HEK293T (cell line): Measurements from ENCODE around the gene CPLX4.

Experiments used
- CTCF ChIA-PET: fragments of 350-600 bp; formaldehyde crosslinking; extraction: SDS; loops from one replicate; lab custom pipeline; 2021; ENCODE audit warnings: antibody characterized with exemption, inconsistent platforms; lab: Yijun Ruan, JAX
- POLR2A ChIA-PET: fragments of 350-600 bp; formaldehyde crosslinking; extraction: SDS; loops from one replicate; lab custom pipeline; 2020; ENCODE audit warnings: antibody characterized with exemption, inconsistent platforms; lab: Yijun Ruan, JAX
- DNase-seq: peaks from one replicate; pipeline ENCODE4 v3.0.0; 2012; ENCODE audit warnings: mixed read lengths; ENCODE audit errors: extremely low spot score
- ARNT ChIP-seq: fragments of 450-650 bp; IDR thresholded peaks from 2 replicates; pipeline ENCODE4 v1.6.1; 2017; ENCODE audit warnings: mild to moderate bottlenecking
- BHLHE40 ChIP-seq: fragments of 450-650 bp; IDR thresholded peaks from 2 replicates; pipeline ENCODE4 v1.6.1; 2016; ENCODE audit warnings: mild to moderate bottlenecking, moderate library complexity, borderline replicate concordance
- CTBP1 ChIP-seq: fragments of 450-650 bp; IDR thresholded peaks from 2 replicates; pipeline ENCODE4 v1.6.1; 2016; ENCODE audit warnings: borderline replicate concordance
- ELF4 ChIP-seq: fragments of 450-650 bp; IDR thresholded peaks from 2 replicates; pipeline ENCODE4 v1.6.1; 2017; ENCODE audit warnings: antibody characterized with exemption
- FOXA1 ChIP-seq: fragments of 450-650 bp; IDR thresholded peaks from 2 replicates; pipeline ENCODE4 v1.6.1; 2016; ENCODE audit warnings: mild to moderate bottlenecking
- FOXK2 ChIP-seq: fragments of 450-650 bp; IDR thresholded peaks from 2 replicates; pipeline ENCODE4 v1.6.1; 2016; ENCODE audit warnings: mild to moderate bottlenecking
- FOXM1 ChIP-seq: fragments of 450-650 bp; IDR thresholded peaks from 2 replicates; pipeline ENCODE4 v1.6.1; 2017; ENCODE audit warnings: mild to moderate bottlenecking, borderline replicate concordance
- HDGF ChIP-seq: fragments of 450-650 bp; IDR thresholded peaks from 2 replicates; pipeline ENCODE4 v1.6.1; 2017; ENCODE audit warnings: antibody characterized with exemption, borderline replicate concordance
- L3MBTL2 ChIP-seq: fragments of 450-650 bp; conservative IDR thresholded peaks from 2 replicates; pipeline ENCODE4 v1.6.1; 2016; ENCODE audit warnings: mild to moderate bottlenecking
- LEF1 ChIP-seq: fragments of 450-650 bp; IDR thresholded peaks from 2 replicates; pipeline ENCODE4 v1.6.1; 2017; ENCODE audit warnings: mild to moderate bottlenecking, borderline replicate concordance
- NFRKB ChIP-seq: fragments of 450-650 bp; IDR thresholded peaks from 2 replicates; pipeline ENCODE4 v1.6.1; 2016; ENCODE audit warnings: mild to moderate bottlenecking, moderate library complexity
- SP1 ChIP-seq: fragments of 450-650 bp; IDR thresholded peaks from 2 replicates; pipeline ENCODE4 v1.6.1; 2017
- SUZ12 ChIP-seq: fragments of 450-650 bp; IDR thresholded peaks from 2 replicates; pipeline ENCODE4 v1.6.1; 2016; ENCODE audit warnings: mild to moderate bottlenecking
- TARDBP ChIP-seq: fragments of 450-650 bp; IDR thresholded peaks from 2 replicates; pipeline ENCODE4 v1.6.1; 2016
- ZNF384 ChIP-seq: fragments of 450-650 bp; IDR thresholded peaks from 2 replicates; pipeline ENCODE4 v1.6.1; 2016
- TF ChIP-seq, protein P1 (sequence below): fragments of 450-650 bp; IDR thresholded peaks from 2 replicates; pipeline ENCODE4 v1.6.1; 2016

The CPLX4 gene

DNA sequence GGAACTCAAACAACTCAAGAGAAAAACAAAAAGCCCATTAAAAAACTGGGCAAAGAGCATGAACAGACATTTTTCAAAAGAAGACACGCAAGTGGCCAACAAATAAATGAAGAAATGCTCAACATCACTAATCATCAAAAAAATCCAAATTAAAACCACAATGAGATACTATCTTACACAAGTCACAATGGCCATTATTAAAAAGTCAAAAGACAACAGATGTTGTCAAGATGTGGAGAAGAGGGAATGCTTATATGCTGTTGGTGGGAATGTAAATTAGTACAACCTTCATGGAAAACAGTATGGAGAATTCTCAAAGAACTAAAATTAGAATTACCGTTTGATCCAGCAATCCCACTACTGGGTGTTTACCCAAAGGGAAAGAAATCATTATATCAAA lies 25.5 kb upstream of the CPLX4 start:
- no peak for DNase-seq
- ChIA-PET CTCF (no interaction called here), POLR2A (no interaction called here)
- TF ChIP-seq ELF4 (no peak), TARDBP (no peak), FOXA1 (no peak), L3MBTL2 (no peak), NFRKB (no peak), SUZ12 (no peak), ZNF384 (no peak), BHLHE40 (no peak), HDGF (no peak)
- TF ChIP-seq, protein P1, sequence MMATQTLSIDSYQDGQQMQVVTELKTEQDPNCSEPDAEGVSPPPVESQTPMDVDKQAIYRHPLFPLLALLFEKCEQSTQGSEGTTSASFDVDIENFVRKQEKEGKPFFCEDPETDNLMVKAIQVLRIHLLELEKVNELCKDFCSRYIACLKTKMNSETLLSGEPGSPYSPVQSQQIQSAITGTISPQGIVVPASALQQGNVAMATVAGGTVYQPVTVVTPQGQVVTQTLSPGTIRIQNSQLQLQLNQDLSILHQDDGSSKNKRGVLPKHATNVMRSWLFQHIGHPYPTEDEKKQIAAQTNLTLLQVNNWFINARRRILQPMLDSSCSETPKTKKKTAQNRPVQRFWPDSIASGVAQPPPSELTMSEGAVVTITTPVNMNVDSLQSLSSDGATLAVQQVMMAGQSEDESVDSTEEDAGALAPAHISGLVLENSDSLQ = no peak

DNA sequence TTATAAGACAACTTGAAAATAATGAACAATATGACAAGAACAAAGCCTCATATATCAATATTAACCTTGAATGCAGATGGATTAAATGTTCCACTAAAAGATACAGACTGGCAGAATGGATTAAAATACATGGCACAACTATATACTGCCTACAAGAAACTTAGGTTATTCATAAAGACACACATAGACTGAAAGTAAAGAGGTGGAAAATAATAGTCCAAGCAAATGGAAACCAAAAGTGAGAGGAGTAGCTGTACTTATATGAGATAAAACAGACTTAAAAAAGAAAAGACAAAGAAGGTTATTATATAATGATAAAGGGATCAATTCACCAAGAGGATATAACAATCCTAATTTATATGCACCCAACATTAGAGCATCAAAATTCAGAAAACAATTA lies 22.4 kb upstream of the CPLX4 start:
- ChIA-PET POLR2A (no interaction called here), CTCF (no interaction called here)
- no peak for TF ChIP-seq FOXK2
- no peak for DNase-seq

- DNase-seq = no peak
- TF ChIP-seq SUZ12 (no peak), ARNT (no peak), NFRKB (no peak), SP1 (no peak), ZNF384 (no peak), HDGF (no peak), TARDBP (no peak), FOXA1 (no peak), BHLHE40 (no peak), FOXK2 (no peak), L3MBTL2 (no peak), FOXM1 (no peak), LEF1 (no peak), ELF4 (no peak), CTBP1 (no peak)
- TF ChIP-seq, protein P1 = no peak
- ChIA-PET POLR2A (no interaction called here), CTCF (no interaction called here)
Measured at GRCh38 chr18:59340312-59340711, 21.9 kb upstream of the CPLX4 start.

- TF ChIP-seq NFRKB (no peak), ELF4 (no peak), TARDBP (no peak)
- TF ChIP-seq, protein P1 = no peak
- CTCF ChIA-PET = no interaction called here
- no peak for DNase-seq
- POLR2A ChIA-PET = no interaction called here
Measured at GRCh38 chr18:59332986-59333385, 14.5 kb upstream of the CPLX4 start.

DNA sequence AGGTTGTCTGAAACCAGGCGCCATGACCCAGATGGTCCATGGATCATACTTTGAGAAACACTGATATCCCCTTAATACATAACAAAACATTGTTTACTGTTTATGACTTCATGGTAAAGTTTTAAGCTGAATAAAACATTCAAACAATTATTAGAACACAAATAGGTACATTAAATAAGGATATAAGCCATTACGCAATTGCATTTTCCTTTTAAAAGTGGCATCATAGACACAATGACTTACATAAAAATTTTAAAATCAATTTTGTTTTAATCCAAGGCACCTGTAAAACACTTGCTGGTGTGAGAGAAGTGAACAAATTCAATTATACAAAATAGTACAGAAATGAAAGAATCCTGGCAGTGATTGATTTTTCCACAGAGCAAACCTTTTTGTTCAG lies 10.2 kb upstream of the CPLX4 start:
- ChIA-PET CTCF (no interaction called here), POLR2A (no interaction called here)
- no peak for DNase-seq
- no peak for TF ChIP-seq TARDBP
- TF ChIP-seq, protein P1 = no peak
- no peak for TF ChIP-seq SP1
- no peak for TF ChIP-seq CTBP1
- no peak for TF ChIP-seq NFRKB

DNA sequence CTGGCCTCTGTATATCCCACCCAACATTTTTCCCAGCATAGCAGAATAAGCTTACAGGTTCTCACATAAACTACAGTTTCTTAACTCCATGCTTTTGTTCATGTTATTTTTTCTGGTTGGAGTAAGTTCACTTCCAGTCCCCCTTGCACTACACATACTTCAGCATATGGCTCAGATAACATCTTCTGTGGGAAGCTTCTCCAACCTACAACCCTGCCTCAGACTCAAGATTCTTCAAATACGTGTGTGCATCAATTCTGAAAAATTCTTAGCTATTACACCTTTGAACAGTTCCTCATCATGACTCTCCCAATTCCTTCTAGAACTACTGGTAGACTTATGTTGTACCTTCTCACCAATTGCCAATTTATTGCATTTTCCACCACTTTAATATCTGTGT lies 7.5 kb upstream of the CPLX4 start:
- CTCF ChIA-PET = no interaction called here
- DNase-seq = no peak
- POLR2A ChIA-PET = no interaction called here
- TF ChIP-seq SP1 = no peak

GRCh38 chr18:59324623-59324971 lies 6.1 kb upstream of the CPLX4 start:
- TF ChIP-seq SP1 (no peak), LEF1 (no peak), FOXM1 (no peak), FOXA1 (no peak), BHLHE40 (no peak), ELF4 (no peak), TARDBP (no peak), HDGF (no peak), ARNT (no peak), NFRKB (no peak), SUZ12 (no peak)
- TF ChIP-seq, protein P1 = no peak

More at GRCh38 chr18:59324623-59324971, 6.1 kb upstream of the CPLX4 start:
- CTCF ChIA-PET = no interaction called here
- POLR2A ChIA-PET = no interaction called here
- DNase-seq = no peak
